BLaER1 treated with 17β-estradiol and CSF1 and Interleukin-3, amounts not matched to agents 10 nM and 100 nM (cell line): ENCODE data around the gene RBM15B.

Experiments used
- H3K27ac ChIP-seq, 11 experiments: shearing (Covaris generic); formaldehyde crosslinking; 2 replicates each; pipeline ENCODE4 v1.8.1; 2022
- H3K27me3 ChIP-seq, 11 experiments: shearing (Covaris generic); formaldehyde crosslinking; 2 replicates each; pipeline ENCODE4 v1.8.1; 2022
- H3K36me3 ChIP-seq, 11 experiments: shearing (Covaris generic); formaldehyde crosslinking; 2 replicates each; pipeline ENCODE4 v1.8.1; 2022
- H3K4me1 ChIP-seq, 10 experiments: shearing (Covaris generic); formaldehyde crosslinking; 2 replicates each; pipeline ENCODE4 v1.8.1; 2022
- H3K4me2 ChIP-seq, 11 experiments: shearing (Covaris generic); formaldehyde crosslinking; 2 replicates each; pipeline ENCODE4 v1.8.1; 2022
- H3K4me3 ChIP-seq, 10 experiments: shearing (Covaris generic); formaldehyde crosslinking; 2 replicates each; pipeline ENCODE4 v1.8.1; 2022
- H3K9ac ChIP-seq, 11 experiments: shearing (Covaris generic); formaldehyde crosslinking; 2 replicates each; pipeline ENCODE4 v1.8.1; 2022
- H3K9me3 ChIP-seq, 11 experiments: shearing (Covaris generic); formaldehyde crosslinking; replicated peaks in 1 of 11; 2 replicates each; pipeline ENCODE4 v1.8.1; 2022
- H4K20me1 ChIP-seq, 11 experiments: shearing (Covaris generic); formaldehyde crosslinking; 2 replicates each; pipeline ENCODE4 v1.8.1; 2022
- Cebpa-rat ChIP-seq, 11 experiments: shearing (Covaris generic); IDR thresholded peaks; 2 replicates each; pipeline ENCODE4 v1.8.1; 2022

Gene RBM15B

DNA sequence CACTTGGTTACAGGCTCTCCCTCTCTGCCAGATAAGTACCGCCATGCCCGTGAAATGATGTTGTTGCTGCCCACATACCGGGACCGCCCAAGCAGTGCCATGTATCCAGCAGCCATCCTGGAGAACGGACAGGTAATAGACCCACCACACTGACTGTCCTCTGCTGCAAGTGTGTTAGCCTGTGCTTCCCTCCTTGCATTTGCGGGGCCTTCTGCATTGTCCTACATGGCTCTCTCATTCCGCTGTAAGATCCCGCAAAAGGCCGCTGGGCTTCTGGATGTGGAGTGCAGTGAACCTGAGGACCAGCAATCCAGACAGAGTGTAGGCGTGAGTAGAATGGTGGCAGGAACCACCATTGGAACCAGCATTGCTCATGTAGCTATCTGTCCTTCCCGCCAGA, 16.6 kb upstream of the RBM15B start:
- TF ChIP-seq Cebpa-rat (IDR thresholded peaks at IDR 0.05): no peak
- H3K36me3 ChIP-seq: no peaks in the 10 kb centered on the region
- H3K9me3 ChIP-seq: no peaks in the 10 kb centered on the region
- H3K27me3 ChIP-seq: no peaks in the 10 kb centered on the region
- no peak overlapping the region for H3K9ac ChIP-seq
- no peak overlapping the region for H3K27ac ChIP-seq
- H3K4me2 ChIP-seq: no peak overlapping the region
- H3K4me1 ChIP-seq: peaks cover 16 to 20% (median 18%) of the 10 kb centered on the region in 10 experiments
- no peak overlapping the region for H3K4me3 ChIP-seq
- no peaks in the 10 kb centered on the region for H4K20me1 ChIP-seq

DNA sequence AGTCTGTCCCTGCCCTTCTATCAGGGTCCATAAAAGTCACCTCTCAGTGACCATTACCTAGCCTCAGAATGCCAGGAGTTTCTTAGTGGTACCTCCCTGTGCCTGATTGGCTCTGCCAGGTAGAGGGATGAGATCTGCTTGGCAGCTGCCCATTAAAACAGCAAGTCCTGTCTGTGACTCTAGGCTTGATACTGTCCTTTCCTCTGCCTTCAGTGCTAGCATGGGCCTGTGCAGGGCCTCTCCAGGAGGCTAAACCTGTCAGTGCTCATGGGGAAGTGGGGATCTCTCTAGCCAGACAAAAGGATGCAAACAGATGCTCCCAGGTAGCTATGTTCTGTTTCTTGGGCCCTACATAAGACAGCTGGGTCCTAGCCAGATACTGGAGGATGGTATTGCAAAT, 15.9 kb upstream of the RBM15B start:
- H3K36me3 ChIP-seq: no peaks in the 10 kb centered on the region
- H4K20me1 ChIP-seq: no peaks in the 10 kb centered on the region
- H3K27ac ChIP-seq: no peak overlapping the region
- no peaks in the 10 kb centered on the region for H3K27me3 ChIP-seq
- H3K4me2 ChIP-seq: no peak overlapping the region
- no peak overlapping the region for H3K9ac ChIP-seq
- H3K4me3 ChIP-seq: no peak overlapping the region
- H3K4me1 ChIP-seq: peaks cover 23 to 26% (median 24%) of the 10 kb centered on the region in 10 experiments
- TF ChIP-seq Cebpa-rat (IDR thresholded peaks at IDR 0.05): no peak
- no peaks in the 10 kb centered on the region for H3K9me3 ChIP-seq

DNA sequence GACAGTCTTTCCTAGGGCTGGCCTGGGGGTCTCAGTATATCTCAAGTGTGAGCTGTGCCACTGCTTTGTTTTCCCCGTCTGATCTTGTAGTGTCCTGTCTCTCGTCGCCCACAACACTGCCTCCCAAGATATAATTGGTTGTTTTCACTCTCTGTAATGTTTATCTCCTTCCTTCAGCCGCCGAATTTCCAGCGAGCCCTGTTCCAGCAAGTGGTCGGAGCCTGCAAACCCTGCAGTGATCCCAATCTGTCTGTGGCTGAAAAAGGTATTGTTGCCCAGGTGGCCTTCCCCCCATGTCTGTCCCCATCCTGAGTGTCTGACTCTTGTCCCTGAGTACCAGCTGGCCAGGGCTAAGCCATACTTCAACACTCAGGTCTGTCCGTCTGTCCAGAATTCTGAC, 15.5 kb upstream of the RBM15B start:
- no peak overlapping the region for H3K27ac ChIP-seq
- H3K27me3 ChIP-seq: no peaks in the 10 kb centered on the region
- no peak overlapping the region for H3K4me2 ChIP-seq
- H3K4me3 ChIP-seq: no peak overlapping the region
- H3K4me1 ChIP-seq: peaks cover 23 to 31% (median 28%) of the 10 kb centered on the region in 10 experiments
- H4K20me1 ChIP-seq: no peaks in the 10 kb centered on the region
- no peaks in the 10 kb centered on the region for H3K9me3 ChIP-seq
- H3K9ac ChIP-seq: no peak overlapping the region
- no peaks in the 10 kb centered on the region for H3K36me3 ChIP-seq
- TF ChIP-seq Cebpa-rat (IDR thresholded peaks at IDR 0.05): no peak

DNA sequence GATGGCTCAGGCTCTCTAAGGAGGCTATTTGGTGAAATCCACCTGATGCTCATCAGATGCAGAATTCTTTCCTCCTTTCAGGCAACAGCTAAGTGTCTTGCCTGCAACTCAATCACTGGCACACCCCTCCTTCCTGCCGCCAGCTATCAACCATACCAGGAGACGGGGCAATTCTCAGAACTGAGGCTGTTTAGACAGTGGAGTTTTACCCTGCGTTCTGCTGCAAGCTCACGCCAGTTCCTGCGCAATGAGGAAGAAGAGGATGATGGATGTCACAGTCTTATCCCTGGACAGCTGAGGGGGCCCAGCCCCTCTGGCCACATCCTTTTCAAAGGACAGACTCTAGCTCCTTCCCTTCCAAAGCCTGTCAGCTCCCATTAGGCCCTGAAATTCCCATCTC, 13.0 kb upstream of the RBM15B start:
- no peaks in the 10 kb centered on the region for H3K9me3 ChIP-seq
- no peaks in the 10 kb centered on the region for H3K36me3 ChIP-seq
- peak overlapping the region in 3 of 11 experiments; percentile 68 to 78 (median 77); a peak in 3 of 22 replicates for H3K27ac ChIP-seq
- H3K4me3 ChIP-seq: no peak overlapping the region
- no peaks in the 10 kb centered on the region for H4K20me1 ChIP-seq
- no peak for TF ChIP-seq Cebpa-rat (IDR thresholded peaks at IDR 0.05)
- no peak overlapping the region; a peak in 1 of 22 replicates for H3K9ac ChIP-seq
- no peaks in the 10 kb centered on the region for H3K27me3 ChIP-seq
- peaks cover 30 to 45% (median 33%) of the 10 kb centered on the region in 10 experiments for H3K4me1 ChIP-seq
- H3K4me2 ChIP-seq: peak overlapping the region; percentile 63 to 93 (median 78)

DNA sequence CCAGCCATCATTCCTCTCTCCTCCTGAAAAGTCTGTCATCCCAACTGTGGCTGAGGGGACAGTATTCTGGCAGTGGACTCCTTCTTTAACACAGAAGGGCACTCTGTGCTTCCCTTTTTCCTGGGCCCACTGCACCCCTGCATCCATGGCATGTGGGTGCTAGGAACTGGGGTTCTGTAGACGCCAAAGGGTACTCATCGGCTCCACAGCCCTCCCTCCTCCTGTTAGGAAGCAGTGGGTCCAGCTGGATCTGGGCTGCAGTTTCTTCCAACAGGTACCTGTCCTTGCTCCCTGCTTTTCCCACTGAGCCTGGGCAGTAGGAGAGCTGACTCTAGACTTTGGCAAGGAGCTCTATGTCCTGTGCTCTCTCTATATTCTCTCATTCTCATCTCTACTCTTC, 12.4 kb upstream of the RBM15B start:
- H3K27ac ChIP-seq: peak overlapping the region in 8 of 11 experiments; percentile 44 to 78 (median 66); a peak in 12 of 22 replicates
- peaks cover 36 to 51% (median 39%) of the 10 kb centered on the region in 10 experiments for H3K4me1 ChIP-seq
- H3K4me3 ChIP-seq: no peak overlapping the region
- H4K20me1 ChIP-seq: no peaks in the 10 kb centered on the region
- peak overlapping the region in 5 of 11 experiments; percentile 45 to 62 (median 60); a peak in 7 of 22 replicates for H3K9ac ChIP-seq
- TF ChIP-seq Cebpa-rat (IDR thresholded peaks at IDR 0.05): no peak
- H3K4me2 ChIP-seq: peak overlapping the region; percentile 63 to 93 (median 78)
- no peaks in the 10 kb centered on the region for H3K27me3 ChIP-seq
- no peaks in the 10 kb centered on the region for H3K9me3 ChIP-seq
- no peaks in the 10 kb centered on the region for H3K36me3 ChIP-seq

DNA sequence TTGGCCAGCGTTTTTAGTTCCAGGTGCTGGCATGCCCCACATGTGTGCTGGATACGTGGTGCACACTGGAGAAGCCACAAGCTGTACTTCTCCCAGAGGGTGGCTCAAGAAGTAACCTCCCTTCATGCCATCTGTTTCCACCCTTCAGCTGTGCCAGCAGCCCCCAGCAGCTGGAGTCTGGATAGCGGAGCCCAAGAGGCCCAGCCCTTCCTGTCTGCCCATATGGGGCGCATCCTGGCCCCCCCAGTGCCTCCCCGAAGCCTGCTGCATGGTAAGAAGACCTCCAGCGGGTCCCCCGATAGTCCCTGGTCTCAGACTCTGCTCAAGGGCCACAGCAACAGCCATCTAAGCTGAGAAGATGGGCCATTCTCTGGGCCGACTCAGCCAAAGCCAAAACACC, 11.8 kb upstream of the RBM15B start:
- peak overlapping the region in 7 of 11 experiments; percentile 15 to 62 (median 48); a peak in 13 of 22 replicates for H3K9ac ChIP-seq

DNA sequence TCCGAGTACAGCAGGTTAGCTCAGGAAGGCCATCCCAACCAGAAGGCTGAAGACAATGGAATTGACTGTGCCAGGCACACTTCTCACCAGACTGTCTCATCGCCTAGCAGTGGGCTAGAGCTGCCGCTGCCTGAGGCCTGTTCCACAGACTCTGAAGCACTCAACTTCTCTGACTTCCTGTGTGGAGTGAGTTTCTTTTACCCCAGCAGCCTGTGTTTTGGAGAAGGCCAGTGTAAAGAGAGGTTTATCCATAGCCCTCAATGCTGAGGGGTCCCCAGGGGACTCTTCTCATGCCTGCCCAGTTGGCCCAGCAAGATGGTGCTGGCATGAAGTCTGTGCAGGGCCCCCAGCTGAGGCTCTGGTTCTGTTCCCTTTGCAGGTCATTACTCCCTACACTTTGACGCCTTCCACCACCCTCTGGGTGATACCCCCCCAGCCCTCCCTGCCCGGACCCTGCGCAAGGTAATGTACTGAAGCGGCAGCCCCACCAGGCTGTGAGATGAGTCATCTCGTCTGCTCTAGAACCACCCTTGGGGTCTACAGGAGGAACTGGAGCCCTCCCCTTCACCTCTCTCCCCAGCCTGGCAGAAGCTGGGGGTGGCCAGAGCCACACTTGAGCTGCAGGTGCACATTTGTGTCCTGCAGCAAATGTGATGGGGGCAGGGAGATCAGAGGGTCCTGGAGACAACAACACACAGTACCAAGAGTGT, 11.2 kb upstream of the RBM15B start:
- Histone ChIP-seq H3K4me3 (no peak overlapping the region; a peak in 1 of 20 replicates), H3K4me1 (peaks cover 36 to 54% (median 42%) of the 10 kb centered on the region in 10 experiments), H3K4me2 (peak overlapping the region; percentile 63 to 93 (median 78)), H3K27me3 (no peaks in the 10 kb centered on the region), H3K9ac (peak overlapping the region in 7 of 11 experiments; percentile 15 to 62 (median 48); a peak in 11 of 22 replicates), H3K9me3 (no peaks in the 10 kb centered on the region), H4K20me1 (no peaks in the 10 kb centered on the region), H3K27ac (peak overlapping the region in 9 of 11 experiments; percentile 9 to 78 (median 64); a peak in 17 of 22 replicates), H3K36me3 (no peaks in the 10 kb centered on the region)
- no peak for TF ChIP-seq Cebpa-rat (IDR thresholded peaks at IDR 0.05)

More for the DNA sequence above, 11.8 kb upstream of the RBM15B start:
- H3K36me3 ChIP-seq: no peaks in the 10 kb centered on the region
- H3K9me3 ChIP-seq: no peaks in the 10 kb centered on the region
- no peaks in the 10 kb centered on the region for H4K20me1 ChIP-seq
- peaks cover 36 to 54% (median 42%) of the 10 kb centered on the region in 10 experiments for H3K4me1 ChIP-seq
- peak overlapping the region; percentile 63 to 93 (median 78) for H3K4me2 ChIP-seq
- H3K27me3 ChIP-seq: no peaks in the 10 kb centered on the region
- peak overlapping the region in 9 of 11 experiments; percentile 9 to 78 (median 64); a peak in 17 of 22 replicates for H3K27ac ChIP-seq
- no peak for TF ChIP-seq Cebpa-rat (IDR thresholded peaks at IDR 0.05)
- no peak overlapping the region; a peak in 1 of 20 replicates for H3K4me3 ChIP-seq

DNA sequence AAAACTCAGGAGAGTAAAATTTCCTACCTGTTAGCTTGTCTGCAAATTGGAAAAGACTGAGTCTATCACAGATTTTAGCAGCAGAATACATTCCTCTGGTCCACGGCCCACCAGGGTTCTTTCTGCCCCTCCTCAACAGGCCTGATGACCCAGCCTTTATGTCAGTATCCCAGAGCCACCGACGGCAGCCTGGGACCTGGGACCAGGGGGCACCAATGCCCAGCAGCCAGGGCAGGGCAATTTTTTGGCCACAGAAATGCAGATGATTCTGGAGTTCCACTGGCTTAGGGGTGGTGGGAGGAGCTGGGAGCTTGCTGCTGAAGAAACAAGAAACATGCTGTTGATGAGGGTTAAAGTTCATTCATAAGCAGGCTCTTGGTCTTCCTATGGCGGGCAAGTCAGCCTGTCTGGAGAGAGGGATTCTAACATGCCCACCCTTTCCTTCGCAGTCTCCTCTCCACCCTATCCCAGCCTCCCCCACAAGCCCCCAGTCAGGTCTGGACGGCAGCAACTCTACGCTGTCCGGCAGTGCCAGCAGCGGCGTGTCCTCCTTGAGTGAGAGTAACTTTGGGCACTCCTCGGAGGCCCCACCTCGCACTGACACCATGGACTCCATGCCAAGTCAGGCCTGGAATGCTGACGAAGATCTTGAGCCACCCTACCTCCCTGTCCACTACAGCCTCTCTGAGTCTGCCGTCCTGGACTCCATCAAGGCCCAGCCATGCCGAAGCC, 10.3 kb upstream of the RBM15B start:
- no peaks in the 10 kb centered on the region for H3K9me3 ChIP-seq

DNA sequence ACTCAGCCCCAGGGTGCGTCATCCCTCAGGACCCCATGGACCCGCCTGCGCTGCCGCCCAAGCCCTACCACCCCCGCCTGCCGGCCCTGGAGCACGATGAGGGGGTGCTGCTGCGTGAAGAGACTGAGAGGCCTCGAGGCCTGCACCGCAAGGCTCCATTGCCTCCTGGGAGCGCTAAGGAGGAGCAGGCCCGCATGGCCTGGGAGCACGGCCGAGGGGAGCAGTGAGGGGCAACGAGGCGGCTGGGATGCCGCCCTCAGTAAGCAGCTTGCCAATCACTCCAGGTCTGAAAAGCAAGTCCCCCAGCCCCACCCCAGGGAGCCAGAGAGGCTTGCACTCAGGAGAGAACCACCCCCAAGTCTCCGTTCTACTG, 9.8 kb upstream of the RBM15B start:
- Histone ChIP-seq H3K4me2 (0 out of 22 replicates have a peak overlapping the region, but pooled peaks of 1 of the 11 experiments have one; percentile 6), H3K36me3 (peaks cover 0 to 6% (median 3%) of the 10 kb centered on the region in 11 experiments; a peak in 9 of 22 replicates), H4K20me1 (peaks cover under 1 to 5% (median 4%) of the 10 kb centered on the region in 11 experiments; a peak in 14 of 22 replicates), H3K4me1 (peaks cover 38 to 59% (median 44%) of the 10 kb centered on the region in 10 experiments), H3K9ac (no peak overlapping the region), H3K9me3 (no peaks in the 10 kb centered on the region), H3K27ac (no peak overlapping the region), H3K27me3 (no peaks in the 10 kb centered on the region), H3K4me3 (no peak overlapping the region)
- TF ChIP-seq Cebpa-rat (IDR thresholded peaks at IDR 0.05): no peak

More for the DNA sequence above, 10.3 kb upstream of the RBM15B start:
- Histone ChIP-seq H3K4me2 (peak overlapping the region in 4 of 11 experiments; percentile 74 to 93 (median 78); a peak in 6 of 22 replicates), H3K4me1 (peaks cover 36 to 54% (median 42%) of the 10 kb centered on the region in 10 experiments), H3K36me3 (peaks cover 0 to under 1% (median 0%) of the 10 kb centered on the region in 11 experiments; a peak in 1 of 22 replicates), H3K9ac (0 out of 22 replicates have a peak overlapping the region, but pooled peaks of 1 of the 11 experiments have one; percentile 30), H3K27ac (peak overlapping the region in 1 of 11 experiments; percentile 78; a peak in 2 of 22 replicates), H3K27me3 (no peaks in the 10 kb centered on the region), H3K4me3 (no peak overlapping the region), H4K20me1 (no peaks in the 10 kb centered on the region; a peak in 1 of 22 replicates)
- no peak for TF ChIP-seq Cebpa-rat (IDR thresholded peaks at IDR 0.05)
